ENCODE measurements around the gene LRRC52.

LRRC52 gene

GRCh38 chr1:165543532-165544438 is at the start of gene LRRC52:
Gene LRRC52, plus strand, starts transcription at chr1:165544000. Its CDS starts 297 bp downstream, at chr1:165544297.
- no peak for DNase-seq (ENCODE audit: low read depth in 2 of 2)

GRCh38 chr1:165494949-165495857 is 48.6 kb upstream of the LRRC52 start:
- DNase-seq (ENCODE audit: low read depth in 2 of 2), result no peak

GRCh38 chr1:165495858-165496205 is 48.0 kb upstream of the LRRC52 start:
- DNase-seq (ENCODE audit: low read depth in 2 of 2), result no peak

- DNase-seq (ENCODE audit: low read depth in 2 of 2), result no peak
Measured at GRCh38 chr1:165496501-165496900, 47.3 kb upstream of the LRRC52 start.

GRCh38 chr1:165497069-165498013 is 46.5 kb upstream of the LRRC52 start:
- DNase-seq (ENCODE audit: low read depth in 2 of 2), result no peak

- DNase-seq (ENCODE audit: low read depth in 2 of 2), result no peak
Measured at GRCh38 chr1:165501330-165501969, 42.4 kb upstream of the LRRC52 start.

GRCh38 chr1:165501970-165502348 is 41.8 kb upstream of the LRRC52 start:
- no peak for DNase-seq (ENCODE audit: low read depth in 2 of 2)

GRCh38 chr1:165507570-165507969 is 36.2 kb upstream of the LRRC52 start:
- no peak for DNase-seq (ENCODE audit: low read depth in 2 of 2)

GRCh38 chr1:165508291-165508690 is 35.5 kb upstream of the LRRC52 start:
- no peak for DNase-seq (ENCODE audit: low read depth in 2 of 2)

GRCh38 chr1:165512816-165513215 is 31.0 kb upstream of the LRRC52 start:
- no peak for DNase-seq (ENCODE audit: low read depth in 2 of 2)

GRCh38 chr1:165516469-165516868 is 27.3 kb upstream of the LRRC52 start:
- DNase-seq (ENCODE audit: low read depth in 2 of 2), result no peak

GRCh38 chr1:165520646-165521045 is 23.2 kb upstream of the LRRC52 start:
- no peak for DNase-seq (ENCODE audit: low read depth in 2 of 2)

- DNase-seq (ENCODE audit: low read depth in 2 of 2), result no peak
Measured at GRCh38 chr1:165524639-165525285, 19.0 kb upstream of the LRRC52 start.

GRCh38 chr1:165525708-165526107 is 18.1 kb upstream of the LRRC52 start:
- DNase-seq (ENCODE audit: low read depth in 2 of 2), result no peak

- DNase-seq (ENCODE audit: low read depth in 2 of 2), result no peak
Measured at GRCh38 chr1:165527251-165528007, 16.4 kb upstream of the LRRC52 start.

- DNase-seq (ENCODE audit: low read depth in 2 of 2), result no peak
Measured at GRCh38 chr1:165531021-165531420, 12.8 kb upstream of the LRRC52 start.

GRCh38 chr1:165532053-165532452 is 11.7 kb upstream of the LRRC52 start:
- no peak for DNase-seq (ENCODE audit: low read depth in 2 of 2)

- DNase-seq (ENCODE audit: low read depth in 2 of 2), result no peak
Measured at GRCh38 chr1:165533254-165533653, 10.5 kb upstream of the LRRC52 start.

- DNase-seq (ENCODE audit: low read depth in 2 of 2), result no peak
Measured at GRCh38 chr1:165536016-165536415, 7.8 kb upstream of the LRRC52 start.

Measured in stimulated activated CD8-positive, alpha-beta memory T cell treated with anti-CD3 and anti-CD28 coated beads, Interleukin-15, amount 100 ng/mL, for 4 hours (primary cell).